ENCODE results near the gene TH. TPM values are rescaled to one million over a fixed set of nuclear protein-coding genes. Genes with fewer than 3 reads are reported as not detected.

Gene TH
- total and polyA plus RNA-seq, 10 donors = 0.13 to 1.0 (median 0.27) TPM; not detected in 6

DNA sequence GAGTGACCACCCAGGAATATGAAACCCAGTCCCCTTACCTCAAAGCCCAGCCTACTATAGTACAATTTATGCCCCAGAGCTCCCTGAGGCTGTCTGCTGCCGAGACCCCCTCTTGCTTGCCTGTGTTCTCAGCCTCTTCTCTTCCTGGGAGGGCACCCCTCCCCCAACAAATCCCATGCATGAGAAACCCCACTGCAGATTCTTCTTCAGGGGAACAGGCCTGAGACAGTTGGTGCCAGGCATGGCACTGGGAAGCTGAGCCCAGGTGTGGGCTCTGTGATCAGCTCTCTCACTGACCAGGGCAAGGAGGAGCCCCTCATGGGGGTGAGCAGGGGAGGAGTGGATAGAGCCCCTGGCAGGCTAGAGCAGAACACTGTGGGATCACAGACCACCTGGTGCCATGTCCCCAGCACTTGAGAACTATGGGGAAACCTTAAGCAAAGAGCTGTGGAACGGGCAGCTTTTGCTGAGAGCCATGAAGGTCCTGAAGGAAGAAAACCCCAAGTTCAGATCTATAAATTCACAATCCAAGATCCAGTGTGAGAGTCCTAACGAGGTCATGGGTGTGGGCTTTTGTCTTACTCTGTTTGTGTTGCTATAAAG is 46.5 kb upstream of the TH start:
- no peaks in the 10 kb centered on the region for H3K9me3 ChIP-seq
- peaks cover 0 to 10% (median under 1%) of the 10 kb centered on the region in 6 donors for H3K4me1 ChIP-seq
- no peaks in the 10 kb centered on the region for H3K36me3 ChIP-seq
- no peak overlapping the region for H3K27ac ChIP-seq
- no peak for DNase-seq
- 65 to 87% (median 73%) methylated on average over 3 of the region's 3 CpGs for WGBS, 5 donors
- intact Hi-C loops (cut with DNase I; ENCODE audit: low total_unique reads) = no loop called here
- TF ChIP-seq, protein P1, sequence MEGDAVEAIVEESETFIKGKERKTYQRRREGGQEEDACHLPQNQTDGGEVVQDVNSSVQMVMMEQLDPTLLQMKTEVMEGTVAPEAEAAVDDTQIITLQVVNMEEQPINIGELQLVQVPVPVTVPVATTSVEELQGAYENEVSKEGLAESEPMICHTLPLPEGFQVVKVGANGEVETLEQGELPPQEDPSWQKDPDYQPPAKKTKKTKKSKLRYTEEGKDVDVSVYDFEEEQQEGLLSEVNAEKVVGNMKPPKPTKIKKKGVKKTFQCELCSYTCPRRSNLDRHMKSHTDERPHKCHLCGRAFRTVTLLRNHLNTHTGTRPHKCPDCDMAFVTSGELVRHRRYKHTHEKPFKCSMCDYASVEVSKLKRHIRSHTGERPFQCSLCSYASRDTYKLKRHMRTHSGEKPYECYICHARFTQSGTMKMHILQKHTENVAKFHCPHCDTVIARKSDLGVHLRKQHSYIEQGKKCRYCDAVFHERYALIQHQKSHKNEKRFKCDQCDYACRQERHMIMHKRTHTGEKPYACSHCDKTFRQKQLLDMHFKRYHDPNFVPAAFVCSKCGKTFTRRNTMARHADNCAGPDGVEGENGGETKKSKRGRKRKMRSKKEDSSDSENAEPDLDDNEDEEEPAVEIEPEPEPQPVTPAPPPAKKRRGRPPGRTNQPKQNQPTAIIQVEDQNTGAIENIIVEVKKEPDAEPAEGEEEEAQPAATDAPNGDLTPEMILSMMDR (IDR thresholded peaks at IDR 0.05 in 8 of 11, conservative IDR thresholded peaks at IDR 0.05 in 3 of 11) = no peak
- no peak for TF ChIP-seq POLR2A (IDR thresholded peaks at IDR 0.05)
- no peak for TF ChIP-seq POLR2AphosphoS5 (IDR thresholded peaks at IDR 0.05)
- no peak overlapping the region for H3K4me3 ChIP-seq
- peaks cover 0 to 32% (median 0%) of the 10 kb centered on the region in 7 donors for H3K27me3 ChIP-seq (replicated peaks in 1 of 7)

DNA sequence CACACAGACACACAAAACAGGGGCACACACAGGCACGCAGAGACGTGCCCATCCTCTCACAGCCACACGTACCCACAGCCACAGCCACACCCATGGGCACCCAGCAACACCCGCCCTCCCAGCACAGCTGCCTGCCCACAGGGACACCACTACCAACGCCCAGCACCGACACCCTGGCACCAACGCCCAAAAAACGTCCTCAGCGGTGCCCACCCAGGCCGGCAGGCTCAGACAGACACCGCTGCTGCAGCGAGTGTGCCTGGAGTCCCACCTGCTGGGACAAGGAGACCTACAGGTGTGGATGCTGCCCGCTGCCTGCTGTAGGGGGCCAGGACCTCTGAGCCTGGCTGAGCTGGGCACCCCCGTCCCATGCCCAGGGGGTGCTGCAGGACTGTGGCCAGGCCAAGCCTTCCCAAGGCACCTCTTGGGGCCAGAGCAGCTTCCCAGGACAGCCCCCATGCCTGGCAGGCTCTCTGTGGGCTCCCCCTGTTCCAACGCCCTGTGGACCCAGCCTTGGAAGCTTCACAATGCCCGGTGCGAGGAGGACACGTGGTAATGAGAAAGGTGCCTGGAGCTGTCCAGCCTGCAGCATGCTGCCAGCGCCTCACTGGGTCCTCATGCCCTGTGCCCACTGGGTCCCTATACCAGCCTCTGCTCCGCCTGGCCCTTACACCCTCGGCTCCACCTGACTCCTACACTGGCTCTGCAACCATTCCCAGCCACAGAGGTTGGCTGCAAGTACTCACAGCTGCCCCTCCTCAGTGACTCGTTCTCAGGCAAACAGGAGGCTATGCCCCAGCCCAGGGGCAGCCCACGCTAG is 45.8 kb upstream of the TH start:
- peak; percentile 73 for DNase-seq
- no peaks in the 10 kb centered on the region for H3K36me3 ChIP-seq
- intact Hi-C loops (cut with DNase I; ENCODE audit: low total_unique reads) = no loop called here
- peaks cover 0 to 17% (median 2%) of the 10 kb centered on the region in 6 donors for H3K4me1 ChIP-seq
- peak in 2 of 3 donors; percentile 10 to 32 for TF ChIP-seq POLR2AphosphoS5 (IDR thresholded peaks at IDR 0.05)
- TF ChIP-seq, protein P1 (IDR thresholded peaks at IDR 0.05 in 8 of 11, conservative IDR thresholded peaks at IDR 0.05 in 3 of 11) = no peak
- H3K27ac ChIP-seq = no peak overlapping the region
- WGBS, 5 donors = 69 to 87% (median 75%) methylated on average over 10 to 23 of the region's 23 CpGs
- peaks cover 0 to 32% (median 0%) of the 10 kb centered on the region in 7 donors for H3K27me3 ChIP-seq (replicated peaks in 1 of 7)
- no peaks in the 10 kb centered on the region for H3K9me3 ChIP-seq
- H3K4me3 ChIP-seq = no peak overlapping the region

DNA sequence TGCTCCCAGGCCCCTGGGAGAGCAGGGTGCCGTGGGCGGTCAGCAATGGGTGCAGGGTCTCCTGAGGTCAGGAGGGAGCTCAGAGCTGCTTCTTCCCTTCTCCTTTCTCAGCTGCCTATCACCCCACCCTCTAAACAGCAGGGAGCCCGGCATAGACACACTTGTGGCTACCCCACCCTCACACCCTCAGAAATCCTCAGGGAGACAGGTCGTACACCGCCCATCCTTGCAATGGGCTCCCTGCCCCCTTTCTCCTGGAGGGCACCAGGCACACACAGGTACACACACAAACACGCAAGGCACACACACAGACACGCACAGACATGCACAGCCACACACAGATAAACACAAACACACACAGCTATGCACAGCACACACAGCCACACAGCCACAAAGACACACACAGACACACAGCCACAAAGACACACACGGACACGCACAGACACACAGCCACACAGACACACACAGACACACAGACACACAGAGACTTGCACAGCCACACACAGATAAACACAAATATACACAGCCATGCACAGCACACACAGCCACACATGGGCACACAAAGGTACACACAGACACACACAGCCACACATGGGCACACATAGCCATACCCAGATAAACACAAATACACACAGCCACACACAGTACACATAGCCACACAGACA is 44.9 kb upstream of the TH start:
- Histone ChIP-seq H3K4me3 (no peak overlapping the region), H3K27me3 (replicated peaks in 1 of 7) (peaks cover 0 to 31% (median 0%) of the 10 kb centered on the region in 7 donors), H3K9me3 (no peaks in the 10 kb centered on the region), H3K27ac (no peak overlapping the region), H3K4me1 (peaks cover 0 to 18% (median 2%) of the 10 kb centered on the region in 6 donors), H3K36me3 (no peaks in the 10 kb centered on the region)
- no peak for DNase-seq
- 81 to 95% (median 86%) methylated on average over 7 to 9 of the region's 9 CpGs for WGBS, 5 donors
- TF ChIP-seq, protein P1 (IDR thresholded peaks at IDR 0.05 in 8 of 11, conservative IDR thresholded peaks at IDR 0.05 in 3 of 11) = no peak
- TF ChIP-seq POLR2A (IDR thresholded peaks at IDR 0.05) (no peak), POLR2AphosphoS5 (IDR thresholded peaks at IDR 0.05) (no peak)
- intact Hi-C loops (cut with DNase I; ENCODE audit: low total_unique reads) = no loop called here

All from spleen (tissue), 11 donors.